ENCODE results near the gene GCFC2. TPM values are rescaled to one million over a fixed set of nuclear protein-coding genes. Genes with fewer than 3 reads are reported as not detected.

GCFC2 gene
- total and polyA plus RNA-seq, 9 of the 15 experiments (the other 6 are each of a cell fraction or from before 2014, with no cell fraction given): 10.5 to 40.6 (median 23.0) TPM

DNA sequence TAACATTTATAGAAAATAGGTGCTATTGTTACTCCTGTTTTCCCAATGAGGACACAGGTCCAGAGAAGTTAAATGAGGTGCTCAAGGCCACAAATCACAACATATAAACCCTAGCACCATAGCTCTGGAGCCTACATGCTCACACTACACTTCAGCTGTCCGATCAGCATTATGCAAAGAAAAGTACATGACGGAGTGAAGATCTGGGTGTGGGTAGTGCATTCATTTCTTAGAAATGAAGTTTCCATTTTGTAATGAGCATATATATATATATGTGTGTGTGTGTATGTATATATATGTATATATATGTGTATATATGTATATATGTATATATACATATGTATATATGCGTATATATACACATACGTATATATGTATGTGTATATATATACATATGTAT lies 94.3 kb downstream of the GCFC2 start:
- in situ Hi-C loops (cut with MboI) (loop anchor here (10.0 to 25.0 kb wide), 3 partner anchors 554 to 904 kb away; no protein-coding TSS in a partner anchor), intact Hi-C loops (cut with micrococcal nuclease) (no loop called here)
- no peaks in the 10 kb centered on the region for H3K36me3 ChIP-seq (ENCODE audit: control insufficient read depth, insufficient read depth, low read length)
- 0% methylated on average over 3 of the region's 4 CpGs for WGBS (ENCODE audit: insufficient coverage, low coverage, missing lambda C conversion rate)
- DNase-seq (ENCODE audit: extremely low read depth in 1 of 4, low spot score in 3 of 4) (no peak), ATAC-seq (no peak), FAIRE-seq (no peak)
- CTCF ChIA-PET (ENCODE audit: low intra/inter-chr PET ratio): interaction anchor here (0.6 kb wide), 1 partner anchor 13 kb away, joined by 3 read pairs; no protein-coding TSS in a partner anchor
- H3K27ac ChIP-seq (ENCODE audit: extremely low read depth, low read depth, low read length): no peak overlapping the region
- no peaks in the 10 kb centered on the region for H3K79me2 ChIP-seq (ENCODE audit: control insufficient read depth, insufficient read depth, low read length)
- no peak overlapping the region for H3K4me3 ChIP-seq
- H3K4me1 ChIP-seq (replicated peaks in 1 of 2; ENCODE audit: control insufficient read depth in 2 of 2, insufficient read depth in 2 of 2, low read length in 2 of 2): no peaks in the 10 kb centered on the region
- H3K27me3 ChIP-seq (ENCODE audit: control insufficient read depth in 2 of 2, insufficient read depth in 2 of 2, low read length in 2 of 2): peaks cover 0 to 3% of the 10 kb centered on the region in 2 experiments; a peak in 1 of 5 replicates
- TF ChIP-seq HMG20A (CRISPR knock-in tag; conservative IDR thresholded peaks at IDR 0.05): no peak
- TF ChIP-seq DACH1 (IDR thresholded peaks at IDR 0.05; ENCODE audit: partially characterized antibody): no peak
- no peak for TF ChIP-seq CREB1 (IDR thresholded peaks at IDR 0.05)
- no peak for TF ChIP-seq CREB1 (CRISPR knock-in tag; IDR thresholded peaks at IDR 0.05)
- TF ChIP-seq CHD1 (IDR thresholded peaks at IDR 0.05; ENCODE audit: low read length): no peak
- no peak for TF ChIP-seq XRCC3 (IDR thresholded peaks at IDR 0.05)
- no peak for TF ChIP-seq TEAD4 (IDR thresholded peaks at IDR 0.05; ENCODE audit: low read length)
- TF ChIP-seq TEAD4 (CRISPR knock-in tag; IDR thresholded peaks at IDR 0.05; ENCODE audit: borderline replicate concordance): no peak
- no peak for TF ChIP-seq BCL6 (CRISPR knock-in tag; IDR thresholded peaks at IDR 0.05)
- no peak for TF ChIP-seq LEF1 (IDR thresholded peaks at IDR 0.05)
- no peak overlapping the region for H3K9ac ChIP-seq (ENCODE audit: insufficient read depth in 1 of 2, low read depth in 2 of 2, low read length in 2 of 2)
- no peak overlapping the region for H2AFZ ChIP-seq (ENCODE audit: low read depth, low read length)
- no peaks in the 10 kb centered on the region for H3K9me3 ChIP-seq (replicated peaks; ENCODE audit: control insufficient read depth, insufficient read depth, low read depth, low read length)
- H4K20me1 ChIP-seq (replicated peaks; ENCODE audit: control insufficient read depth, insufficient read depth, low read length): no peaks in the 10 kb centered on the region
- no peak overlapping the region for H3K4me2 ChIP-seq (ENCODE audit: insufficient read depth, low read length)
- no peaks in the 10 kb centered on the region for H3K9me1 ChIP-seq (ENCODE audit: control insufficient read depth, insufficient read depth, low read length)
- POLR2A ChIA-PET: no interaction called here
- no TSS peak for BruUV-seq (replicated peaks)

All from K562 (cell line).